GM23338 (cell line): ENCODE results near the gene SERPINB8.

Source experiments
- CREB1 ChIP-seq: fragments of 250-450 bp; sonication (Bioruptor Pico); IDR thresholded peaks from 2 replicates; pipeline ENCODE4 v1.5.0; 2020; ENCODE audit warnings: low read depth, mild to moderate bottlenecking, moderate library complexity
- CTCF ChIP-seq, 2 experiments: fragments of 200-600 bp in 1 of 2; sonication (generic) in 1 of 2; conservative IDR thresholded peaks; 2 replicates each; pipeline versions ENCODE4 v1.5.1 to v1.6.1; 2016 to 2017; ENCODE audit warnings: antibody characterized with exemption in 2 of 2, low read depth in 2 of 2, mild to moderate bottlenecking in 2 of 2, moderate library complexity in 1 of 2
- ETS1 ChIP-seq: IDR thresholded peaks from 2 replicates; pipeline ENCODE4 v1.6.1; 2016; ENCODE audit warnings: antibody characterized with exemption
- EZH2 ChIP-seq: fragments of 200-600 bp; sonication (generic); IDR thresholded peaks from one replicate; pipeline ENCODE4 v1.8.0; 2017; ENCODE audit warnings: antibody characterized with exemption, mild to moderate bottlenecking, low read depth; ENCODE audit not compliant: unreplicated experiment
- EZH2phosphoT487 ChIP-seq: fragments of 200-600 bp; sonication (generic); IDR thresholded peaks from one replicate; pipeline ENCODE4 v1.8.1; 2018; ENCODE audit warnings: antibody characterized with exemption; ENCODE audit not compliant: unreplicated experiment
- POLR2AphosphoS5 ChIP-seq: IDR thresholded peaks from 2 replicates; pipeline ENCODE4 v1.6.1; 2016; ENCODE audit warnings: antibody characterized with exemption, low read depth
- REST ChIP-seq: IDR thresholded peaks from one replicate; pipeline ENCODE4 v1.6.1; 2018; ENCODE audit warnings: antibody characterized with exemption; ENCODE audit not compliant: unreplicated experiment
- ZNF114 ChIP-seq: fragments of 250-450 bp; sonication (Bioruptor Pico); IDR thresholded peaks from 2 replicates; pipeline ENCODE4 v1.5.0; 2020; ENCODE audit warnings: mild to moderate bottlenecking, moderate library complexity

- TF ChIP-seq CTCF (conservative IDR thresholded peaks at IDR 0.05; ENCODE audit: low read depth in 2 of 2) (no peak), EZH2phosphoT487 (no peak), POLR2AphosphoS5 (no peak), EZH2 (no peak), CREB1 (CRISPR knock-in tag) (no peak), ETS1 (no peak), REST (no peak), ZNF114 (CRISPR knock-in tag) (no peak)
Observed at GRCh38 chr18:63940008-63940407, 29.9 kb upstream of the SERPINB8 start.
